ENCODE results near the gene CTNND1.
A peak's percentile ranks its signal among the peaks of the same experiment; 100 is the strongest.

CTNND1 gene

DNA sequence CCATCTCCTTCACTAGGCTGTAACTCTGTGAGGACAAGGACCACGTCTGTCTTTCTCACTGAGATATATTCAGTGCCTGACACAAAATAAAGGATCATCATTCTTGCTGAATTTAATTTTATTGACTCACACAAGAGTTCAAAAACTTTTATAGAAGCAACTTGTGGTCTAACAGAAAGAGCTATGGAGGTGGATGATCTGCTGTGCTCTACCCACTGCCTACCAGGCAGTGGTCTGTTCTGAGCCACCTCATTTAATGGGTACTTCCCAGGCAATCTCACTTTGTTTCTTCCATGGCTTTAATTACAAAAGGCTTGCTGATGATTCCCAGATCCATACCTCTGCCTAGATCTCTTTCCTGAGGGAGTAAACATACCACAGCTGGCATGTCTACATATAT lies 14.7 kb upstream of the CTNND1 start:
- TF ChIP-seq ZNF274 (IDR thresholded peaks at IDR 0.05; ENCODE audit: low read depth, low read length) = no peak
- H3K4me3 ChIP-seq (ENCODE audit: low read length) = no peak overlapping the region

DNA sequence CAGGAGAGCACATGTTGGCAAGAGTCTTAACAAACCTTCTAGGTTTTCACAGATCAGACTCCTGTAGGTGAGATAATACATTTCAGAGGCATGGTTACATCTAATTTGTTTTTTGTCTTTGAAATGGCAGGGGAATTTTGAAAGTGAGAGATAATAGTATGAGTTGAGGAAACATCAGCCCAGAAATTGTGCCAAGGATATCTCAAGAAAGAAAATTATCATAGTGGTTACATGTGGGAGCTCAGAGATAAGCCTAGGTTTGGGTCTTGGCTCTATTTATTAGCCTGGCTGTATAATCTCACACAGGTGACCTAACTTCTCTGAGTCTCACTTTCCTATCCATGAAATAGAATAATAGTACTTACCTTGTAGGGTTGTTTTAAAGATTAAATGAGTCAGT lies 10.4 kb upstream of the CTNND1 start:
- no peak overlapping the region for H3K4me3 ChIP-seq (ENCODE audit: low read length)
- TF ChIP-seq ZNF274 (IDR thresholded peaks at IDR 0.05; ENCODE audit: low read depth, low read length) = no peak

- no peak for TF ChIP-seq ZNF274 (IDR thresholded peaks at IDR 0.05; ENCODE audit: low read depth, low read length)
- no peak within 1 kb of the TSS for H3K4me3 ChIP-seq (ENCODE audit: low read length)
Observed at GRCh38 chr11:57751676-57752253, 9.8 kb upstream of the CTNND1 start, which contains the start of gene BTBD18. Gene BTBD18 (minus strand): TSS chr11:57751819. CDS start chr11:57751188, 631 bp downstream.

- no peak overlapping the region for H3K4me3 ChIP-seq (ENCODE audit: low read length)
- TF ChIP-seq ZNF274 (IDR thresholded peaks at IDR 0.05; ENCODE audit: low read depth, low read length) = no peak
Observed at GRCh38 chr11:57752954-57753353, 8.6 kb upstream of the CTNND1 start.

DNA sequence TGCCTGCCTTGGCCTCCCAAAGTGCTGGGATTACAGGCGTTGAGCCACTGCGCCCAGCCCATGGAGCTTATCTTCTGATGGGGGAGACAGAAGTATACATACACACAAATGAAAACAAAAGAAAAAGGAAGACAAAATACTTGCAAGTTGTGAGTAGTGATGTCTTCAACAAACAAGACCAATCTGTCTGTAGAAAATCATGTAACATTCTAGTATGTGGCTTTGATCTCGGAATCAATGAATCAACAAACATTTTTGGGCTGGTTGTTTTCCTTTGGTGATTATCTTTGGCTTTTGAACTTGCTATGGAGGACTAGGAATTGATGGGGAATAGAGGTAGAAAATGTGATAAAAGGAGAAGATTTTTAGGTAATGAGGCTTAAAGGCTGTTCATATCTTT lies 3.4 kb upstream of the CTNND1 start:
- no peak for TF ChIP-seq ZNF274 (IDR thresholded peaks at IDR 0.05; ENCODE audit: low read depth, low read length)
- H3K4me3 ChIP-seq (ENCODE audit: low read length) = no peak overlapping the region

- peak overlapping the region; percentile 100 for H3K4me3 ChIP-seq (ENCODE audit: low read length)
- TF ChIP-seq ZNF274 (IDR thresholded peaks at IDR 0.05; ENCODE audit: low read depth, low read length) = no peak
Observed at GRCh38 chr11:57762235-57762861, 746 bp downstream of the CTNND1 start.

DNA sequence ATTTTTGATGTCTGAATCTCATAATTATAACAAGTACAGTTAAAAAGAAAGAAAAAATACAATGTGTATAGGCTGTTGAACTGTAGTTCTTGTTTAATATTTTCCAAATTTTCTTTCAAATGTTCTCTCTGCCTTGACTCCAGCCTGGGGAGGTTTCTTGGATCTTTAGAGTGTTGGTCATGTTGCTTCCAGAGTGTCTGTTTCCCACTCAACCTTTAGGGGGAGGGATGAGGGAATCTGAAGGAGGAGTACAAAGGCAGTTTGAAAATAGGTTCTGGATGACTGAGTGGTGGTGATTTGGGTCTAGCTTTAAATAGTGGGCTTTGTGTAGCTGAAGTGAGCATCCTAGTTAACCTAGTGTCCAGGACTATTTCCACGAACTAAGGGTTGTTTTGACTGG lies 2.0 kb downstream of the CTNND1 start:
- H3K4me3 ChIP-seq (ENCODE audit: low read length) = peak overlapping the region; percentile 100
- TF ChIP-seq ZNF274 (IDR thresholded peaks at IDR 0.05; ENCODE audit: low read depth, low read length) = no peak

DNA sequence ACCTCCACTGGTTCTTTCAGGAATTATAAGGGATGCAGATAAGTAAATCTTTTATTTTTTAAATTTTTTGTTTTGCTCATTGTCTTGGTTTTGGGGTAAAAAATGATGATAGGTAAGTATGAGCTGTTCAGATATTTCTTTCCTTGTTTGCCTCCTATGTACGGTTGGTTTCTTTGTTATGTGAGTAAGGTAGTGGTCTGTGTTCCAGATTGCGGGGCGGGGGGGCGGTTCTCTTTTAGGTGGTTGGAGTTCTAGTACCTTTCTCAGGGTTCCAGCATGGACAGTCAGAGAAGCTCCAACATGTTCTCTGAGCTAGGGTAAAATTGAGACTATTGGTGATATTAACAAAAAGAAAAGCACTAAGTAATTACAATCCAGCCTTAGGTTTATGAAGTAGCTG lies 2.4 kb downstream of the CTNND1 start:
- no peak for TF ChIP-seq ZNF274 (IDR thresholded peaks at IDR 0.05; ENCODE audit: low read depth, low read length)
- H3K4me3 ChIP-seq (ENCODE audit: low read length) = peak overlapping the region; percentile 100

DNA sequence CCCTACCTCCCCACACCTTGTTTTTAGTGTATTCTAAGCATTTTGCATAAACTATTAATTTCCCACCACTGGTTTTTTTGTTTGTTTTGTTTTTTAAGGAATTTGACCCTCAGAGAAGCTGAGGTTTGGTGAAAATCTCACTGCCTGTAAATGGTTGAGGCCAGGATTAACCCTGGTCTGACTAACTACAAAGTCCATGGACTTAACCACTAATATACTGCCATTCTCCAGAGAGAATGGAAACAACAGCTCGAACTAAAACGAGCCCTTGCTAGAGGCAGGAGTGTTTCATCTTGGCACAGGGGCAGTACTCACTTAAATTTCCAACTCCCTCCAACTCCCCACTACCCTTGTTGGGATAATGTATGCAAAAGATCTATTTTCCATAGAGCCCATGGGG lies 3.0 kb downstream of the CTNND1 start:
- TF ChIP-seq ZNF274 (IDR thresholded peaks at IDR 0.05; ENCODE audit: low read depth, low read length) = no peak

DNA sequence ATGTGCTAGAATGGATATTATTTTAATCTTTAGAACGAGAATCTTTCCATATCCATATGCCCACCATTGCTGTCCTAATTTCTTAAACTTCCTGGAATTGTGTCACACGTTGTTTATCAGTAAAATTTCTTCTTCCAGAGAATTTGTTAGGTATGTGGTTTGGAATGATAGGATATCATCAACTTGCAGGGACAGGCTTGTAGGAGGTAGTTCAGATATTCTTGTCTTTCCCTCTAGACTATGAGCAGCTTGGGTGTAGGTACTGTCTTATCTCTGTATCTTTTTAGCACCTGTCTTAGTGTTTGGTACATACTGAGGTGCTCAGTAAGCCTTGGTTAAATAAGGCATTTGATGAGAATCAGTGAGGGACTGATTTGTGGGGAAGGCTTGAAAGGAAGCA lies 3.4 kb downstream of the CTNND1 start:
- peak overlapping the region; percentile 69 for H3K4me3 ChIP-seq (ENCODE audit: low read length)

More for the DNA sequence above, 3.0 kb downstream of the CTNND1 start:
- H3K4me3 ChIP-seq (ENCODE audit: low read length) = peak overlapping the region; percentile 100

DNA sequence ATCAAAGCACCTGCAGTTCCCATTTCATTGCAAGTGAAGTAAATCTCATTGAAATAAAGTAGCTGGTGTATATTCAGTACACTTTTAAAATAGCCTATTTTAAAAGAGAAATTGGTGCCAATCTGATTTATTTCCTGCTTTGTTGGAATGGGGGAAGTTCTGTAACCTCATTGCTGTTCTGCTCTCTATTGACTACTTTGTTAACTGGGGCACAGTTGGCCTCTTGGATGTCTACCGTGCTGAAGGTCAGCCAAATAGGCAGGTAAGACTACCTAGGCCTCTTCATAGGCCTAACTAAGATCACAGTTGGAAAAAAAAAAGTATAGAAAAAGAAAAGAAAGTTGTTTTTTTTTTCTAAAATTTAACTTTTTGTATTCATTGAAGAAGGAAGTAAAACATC lies 9.2 kb downstream of the CTNND1 start:
- no peak overlapping the region for H3K4me3 ChIP-seq (ENCODE audit: low read length)
- TF ChIP-seq ZNF274 (IDR thresholded peaks at IDR 0.05; ENCODE audit: low read depth, low read length) = no peak

More for the DNA sequence above, 3.4 kb downstream of the CTNND1 start:
- no peak for TF ChIP-seq ZNF274 (IDR thresholded peaks at IDR 0.05; ENCODE audit: low read depth, low read length)

DNA sequence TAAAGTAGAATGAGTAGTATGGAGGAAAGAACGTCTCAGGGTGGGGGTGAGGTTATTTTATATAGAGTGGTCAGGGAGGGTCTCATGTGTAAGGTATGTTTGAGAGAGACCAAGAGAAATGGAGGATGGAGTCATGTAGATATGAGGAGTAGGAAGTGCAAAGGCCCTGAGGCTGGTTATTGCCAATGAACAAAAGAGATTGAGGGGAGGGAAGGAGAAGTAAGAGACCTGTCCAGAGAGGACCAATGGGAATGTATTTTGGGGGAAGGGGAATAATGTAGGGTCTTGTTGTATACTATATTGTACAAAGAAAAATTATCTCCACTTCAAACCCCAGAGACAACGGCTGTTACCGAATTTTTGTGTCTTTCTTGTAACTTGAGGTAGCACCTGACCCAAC lies 9.8 kb downstream of the CTNND1 start:
- H3K4me3 ChIP-seq (ENCODE audit: low read length) = no peak overlapping the region
- no peak for TF ChIP-seq ZNF274 (IDR thresholded peaks at IDR 0.05; ENCODE audit: low read depth, low read length)

- H3K4me3 ChIP-seq (ENCODE audit: low read length) = no peak overlapping the region
Observed at GRCh38 chr11:57772562-57772961, 11.0 kb downstream of the CTNND1 start.

GRCh38 chr11:57773026-57773598 lies 11.5 kb downstream of the CTNND1 start:
- no peak for TF ChIP-seq ZNF274 (IDR thresholded peaks at IDR 0.05; ENCODE audit: low read depth, low read length)
- no peak overlapping the region for H3K4me3 ChIP-seq (ENCODE audit: low read length)

More at GRCh38 chr11:57772562-57772961, 11.0 kb downstream of the CTNND1 start:
- TF ChIP-seq ZNF274 (IDR thresholded peaks at IDR 0.05; ENCODE audit: low read depth, low read length) = no peak

GRCh38 chr11:57775491-57775890 lies 13.9 kb downstream of the CTNND1 start:
- no peak for TF ChIP-seq ZNF274 (IDR thresholded peaks at IDR 0.05; ENCODE audit: low read depth, low read length)
- no peak overlapping the region for H3K4me3 ChIP-seq (ENCODE audit: low read length)
